Hepatocyte (in vitro differentiated cells): ENCODE results near the gene IRS2. TPM values are rescaled to one million over a fixed set of nuclear protein-coding genes. Genes with fewer than 3 reads are reported as not detected.

Experiments used
- DNase-seq: peaks from one replicate; pipeline ENCODE4 v3.0.0-alpha.2; 2016; ENCODE audit warnings: low spot score
- H2AFZ ChIP-seq: fragments of 200-600 bp; sonication (generic); 2 replicates; pipeline ENCODE4 v1.6.0; 2016; ENCODE audit warnings: antibody characterized with exemption, mild to moderate bottlenecking
- H3K27ac ChIP-seq: fragments of 200-600 bp; sonication (generic); 2 replicates; pipeline ENCODE4 v1.5.1; 2016; ENCODE audit warnings: mild to moderate bottlenecking
- H3K27me3 ChIP-seq: fragments of 200-600 bp; sonication (generic); 2 replicates; pipeline ENCODE4 v1.6.1; 2016
- H3K36me3 ChIP-seq: fragments of 200-600 bp; sonication (generic); replicated peaks from 2 replicates; pipeline ENCODE4 v1.5.1; 2016; ENCODE audit warnings: low read depth; ENCODE audit not compliant: insufficient read depth
- H3K4me1 ChIP-seq: fragments of 200-600 bp; sonication (generic); 2 replicates; pipeline ENCODE4 v1.5.1; 2016; ENCODE audit warnings: mild to moderate bottlenecking, moderate library complexity; ENCODE audit not compliant: insufficient read depth
- H3K4me2 ChIP-seq: fragments of 200-600 bp; sonication (generic); 2 replicates; pipeline ENCODE4 v1.6.0; 2016
- H3K4me3 ChIP-seq: fragments of 200-600 bp; sonication (generic); 2 replicates; pipeline ENCODE4 v1.5.1; 2016; ENCODE audit warnings: mild to moderate bottlenecking
- H3K79me2 ChIP-seq: fragments of 200-600 bp; sonication (generic); 2 replicates; pipeline ENCODE4 v1.6.0; 2017; ENCODE audit warnings: mild to moderate bottlenecking
- H3K9me2 ChIP-seq: fragments of 200-600 bp; sonication (generic); replicated peaks from 2 replicates; pipeline ENCODE4 v1.6.0; 2017; ENCODE audit warnings: mild to moderate bottlenecking; ENCODE audit not compliant: insufficient read depth
- H3K9me3 ChIP-seq: fragments of 200-600 bp; sonication (generic); 2 replicates; pipeline ENCODE4 v1.5.1; 2016; ENCODE audit warnings: low read depth, mild to moderate bottlenecking
- H4K20me1 ChIP-seq: fragments of 200-600 bp; sonication (generic); 2 replicates; pipeline ENCODE4 v1.6.0; 2016; ENCODE audit warnings: mild to moderate bottlenecking; ENCODE audit not compliant: insufficient read depth, poor library complexity, severe bottlenecking
- EZH2 ChIP-seq: fragments of 200-600 bp; sonication (generic); IDR thresholded peaks from 2 replicates; pipeline ENCODE4 v1.6.1; 2016; ENCODE audit warnings: antibody characterized with exemption, mild to moderate bottlenecking, borderline replicate concordance
- EZH2phosphoT487 ChIP-seq: fragments of 200-600 bp; sonication (generic); IDR thresholded peaks from one replicate; pipeline ENCODE4 v1.6.1; 2018; ENCODE audit warnings: antibody characterized with exemption, mild to moderate bottlenecking, low read depth, moderate library complexity; ENCODE audit not compliant: unreplicated experiment, severe bottlenecking
- WGBS: methylation state at CpG from one replicate; pipeline ENCODE4 v1.1.6; 2016; ENCODE audit warnings: low lambda C conversion rate; ENCODE audit errors: missing lambda C conversion rate; 5-methylcytosine and 5-hydroxymethylcytosine counted together
- polyA plus RNA-seq: library from polyadenylated mRNA; unstranded; fragments of >200 nt; fragmentation: Nextera tagmentation; extraction: Ambion mirVana; gene quantifications from 2 replicates; pipeline ENCODE4 v1.2.1, GENCODE V29; 2016
- total RNA-seq: library from RNA; depleted of rRNA; stranded (reverse); fragments of >200 nt; gene quantifications from 2 replicates; pipeline ENCODE4 v1.2.3, GENCODE V29; 2014
- TF ChIP-seq, protein P1 (sequence below): fragments of 200-600 bp; sonication (generic); IDR thresholded peaks from 2 replicates; pipeline ENCODE4 v1.5.1; 2016; ENCODE audit warnings: antibody characterized with exemption, mild to moderate bottlenecking; ENCODE audit not compliant: poor library complexity

IRS2 gene
- total and polyA plus RNA-seq, 2 experiments from 2014 or later, result 19.4 to 26.4 TPM

DNA sequence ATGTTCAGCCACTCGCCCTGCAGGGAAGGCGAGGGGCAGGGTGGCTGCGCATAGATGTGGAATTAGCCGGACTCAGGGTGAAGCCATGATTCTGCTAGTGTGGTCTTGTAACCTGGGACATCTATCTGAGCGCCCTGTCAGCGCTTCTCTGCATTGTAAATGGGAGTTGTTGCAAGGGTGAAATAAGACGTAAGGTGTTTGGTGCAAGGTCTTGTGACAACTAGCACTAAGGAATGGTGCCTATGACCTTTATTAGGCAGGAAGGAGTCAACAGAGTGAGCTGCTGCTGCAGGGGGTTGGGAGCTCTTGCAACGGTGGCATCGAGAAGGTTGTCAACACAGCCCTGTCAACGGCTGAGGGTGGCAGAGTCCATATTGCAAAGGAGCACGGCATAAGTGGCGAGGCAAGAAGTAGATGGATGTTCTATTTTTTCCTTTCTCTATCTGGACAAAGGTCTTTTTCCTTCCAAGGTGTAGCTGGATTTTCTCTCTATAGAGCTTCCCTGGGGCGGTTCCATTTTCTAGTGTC is 49.3 kb downstream of the IRS2 start:
- TF ChIP-seq, protein P1, sequence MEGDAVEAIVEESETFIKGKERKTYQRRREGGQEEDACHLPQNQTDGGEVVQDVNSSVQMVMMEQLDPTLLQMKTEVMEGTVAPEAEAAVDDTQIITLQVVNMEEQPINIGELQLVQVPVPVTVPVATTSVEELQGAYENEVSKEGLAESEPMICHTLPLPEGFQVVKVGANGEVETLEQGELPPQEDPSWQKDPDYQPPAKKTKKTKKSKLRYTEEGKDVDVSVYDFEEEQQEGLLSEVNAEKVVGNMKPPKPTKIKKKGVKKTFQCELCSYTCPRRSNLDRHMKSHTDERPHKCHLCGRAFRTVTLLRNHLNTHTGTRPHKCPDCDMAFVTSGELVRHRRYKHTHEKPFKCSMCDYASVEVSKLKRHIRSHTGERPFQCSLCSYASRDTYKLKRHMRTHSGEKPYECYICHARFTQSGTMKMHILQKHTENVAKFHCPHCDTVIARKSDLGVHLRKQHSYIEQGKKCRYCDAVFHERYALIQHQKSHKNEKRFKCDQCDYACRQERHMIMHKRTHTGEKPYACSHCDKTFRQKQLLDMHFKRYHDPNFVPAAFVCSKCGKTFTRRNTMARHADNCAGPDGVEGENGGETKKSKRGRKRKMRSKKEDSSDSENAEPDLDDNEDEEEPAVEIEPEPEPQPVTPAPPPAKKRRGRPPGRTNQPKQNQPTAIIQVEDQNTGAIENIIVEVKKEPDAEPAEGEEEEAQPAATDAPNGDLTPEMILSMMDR, result no peak
- TF ChIP-seq EZH2phosphoT487 (no peak), EZH2 (no peak)
- no peaks in the 10 kb centered on the region for H3K9me3 ChIP-seq
- H3K4me2 ChIP-seq, result no peak overlapping the region
- no peaks in the 10 kb centered on the region for H3K79me2 ChIP-seq
- no peaks in the 10 kb centered on the region for H3K4me1 ChIP-seq
- WGBS, result 92% methylated on average over 13 of the region's 13 CpGs
- no peak for DNase-seq
- H3K4me3 ChIP-seq, result no peak overlapping the region
- no peaks in the 10 kb centered on the region for H3K9me2 ChIP-seq
- H3K27me3 ChIP-seq, result no peaks in the 10 kb centered on the region
- H3K36me3 ChIP-seq, result no peaks in the 10 kb centered on the region
- H2AFZ ChIP-seq, result no peak overlapping the region
- H4K20me1 ChIP-seq, result no peaks in the 10 kb centered on the region
- no peak overlapping the region for H3K27ac ChIP-seq

DNA sequence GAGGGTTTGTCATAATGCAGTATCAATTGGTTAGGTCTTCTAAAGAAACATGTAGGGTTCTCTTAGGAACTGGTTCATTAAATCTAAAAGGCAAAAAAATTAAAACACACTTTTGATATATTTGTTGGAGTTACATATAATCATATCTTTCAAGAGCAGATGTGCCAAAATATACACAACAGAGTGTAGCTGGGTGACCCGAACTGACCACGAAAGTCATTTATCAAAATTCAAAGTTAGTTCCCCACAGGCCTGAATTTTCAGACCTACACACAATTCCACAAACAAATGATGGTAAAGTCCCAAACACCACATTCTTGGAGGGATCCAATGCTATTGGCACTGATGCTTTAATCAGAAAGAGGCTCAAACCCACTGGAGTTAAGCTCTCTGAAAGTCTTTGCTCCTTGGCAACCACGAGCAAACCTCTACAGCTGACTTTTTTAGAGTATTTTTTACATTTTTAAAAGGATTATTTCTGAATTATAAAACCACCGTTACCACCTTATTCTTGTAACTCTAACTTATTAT is 50.9 kb downstream of the IRS2 start:
- no peaks in the 10 kb centered on the region for H3K36me3 ChIP-seq
- no peak overlapping the region for H3K4me2 ChIP-seq
- H3K4me1 ChIP-seq, result no peaks in the 10 kb centered on the region
- DNase-seq, result no peak
- no peaks in the 10 kb centered on the region for H4K20me1 ChIP-seq
- no peak overlapping the region for H2AFZ ChIP-seq
- WGBS, result 94% methylated on average over 4 of the region's 4 CpGs
- H3K27ac ChIP-seq, result no peak overlapping the region
- H3K9me3 ChIP-seq, result no peaks in the 10 kb centered on the region
- no peak for TF ChIP-seq EZH2
- no peak for TF ChIP-seq EZH2phosphoT487
- TF ChIP-seq, protein P1, result no peak
- H3K27me3 ChIP-seq, result no peaks in the 10 kb centered on the region
- no peaks in the 10 kb centered on the region for H3K79me2 ChIP-seq
- H3K4me3 ChIP-seq, result no peak overlapping the region
- H3K9me2 ChIP-seq, result no peaks in the 10 kb centered on the region

DNA sequence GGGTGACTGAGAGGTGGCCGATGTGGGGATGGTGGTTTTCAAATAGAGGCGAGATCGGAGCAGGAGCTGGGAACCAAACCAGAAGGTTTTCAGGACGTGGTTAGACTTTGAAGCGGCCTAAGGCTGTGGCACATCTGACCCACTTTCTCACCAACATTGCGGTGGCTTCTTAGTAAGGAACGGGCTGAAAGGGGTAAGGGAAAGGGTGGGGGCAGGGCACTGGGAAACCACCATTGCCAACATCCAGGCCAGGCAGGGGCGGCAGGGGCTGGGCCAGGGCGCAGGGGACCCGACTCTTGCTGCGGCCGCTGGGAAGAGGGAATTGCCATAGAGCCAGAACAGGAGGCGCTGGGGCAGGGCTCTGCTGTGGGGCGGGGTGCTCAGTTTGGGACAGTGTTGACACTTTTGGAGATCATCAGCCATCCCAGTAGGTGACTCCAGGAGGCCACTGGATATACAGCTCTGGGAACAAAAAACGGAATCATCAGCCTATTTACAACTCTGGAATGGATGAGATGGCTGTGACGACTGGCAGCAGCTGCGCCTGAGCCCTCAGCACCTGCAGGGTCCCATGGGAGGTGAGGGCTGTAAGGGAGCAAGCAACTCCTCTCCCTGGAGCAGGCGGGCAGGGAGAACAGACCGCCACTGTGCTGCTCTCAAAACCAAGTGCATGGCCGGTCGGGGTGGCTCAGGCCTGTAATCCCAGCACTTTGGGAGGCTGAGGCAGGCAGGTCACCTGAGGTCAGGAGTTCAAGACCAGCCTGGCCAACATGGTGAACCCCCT is 52.2 kb downstream of the IRS2 start:
- H3K27ac ChIP-seq, result no peak overlapping the region
- no peaks in the 10 kb centered on the region for H4K20me1 ChIP-seq
- H3K9me3 ChIP-seq, result no peaks in the 10 kb centered on the region
- TF ChIP-seq EZH2phosphoT487 (no peak), EZH2 (no peak)
- TF ChIP-seq, protein P1, result no peak
- no peaks in the 10 kb centered on the region for H3K36me3 ChIP-seq
- H3K79me2 ChIP-seq, result no peaks in the 10 kb centered on the region
- WGBS, result 94% methylated on average over 15 of the region's 21 CpGs
- no peaks in the 10 kb centered on the region for H3K9me2 ChIP-seq
- no peak overlapping the region for H3K4me2 ChIP-seq
- no peak overlapping the region for H3K4me3 ChIP-seq
- peaks cover 3% of the 10 kb centered on the region for H3K4me1 ChIP-seq
- no peak overlapping the region for H2AFZ ChIP-seq
- DNase-seq, result no peak
- no peaks in the 10 kb centered on the region for H3K27me3 ChIP-seq
